ENCODE measurements around the gene FAM81B. TPM values are rescaled to one million over a fixed set of nuclear protein-coding genes. Genes with fewer than 3 reads are reported as not detected.
A peak's percentile ranks its signal among the peaks of the same experiment; 100 is the strongest.
"Not testable (repeated sequence)": the region's sequence is repeated elsewhere in the genome, so short reads cannot be mapped to it uniquely, and the experiment has no call there.

The FAM81B gene, protein sequence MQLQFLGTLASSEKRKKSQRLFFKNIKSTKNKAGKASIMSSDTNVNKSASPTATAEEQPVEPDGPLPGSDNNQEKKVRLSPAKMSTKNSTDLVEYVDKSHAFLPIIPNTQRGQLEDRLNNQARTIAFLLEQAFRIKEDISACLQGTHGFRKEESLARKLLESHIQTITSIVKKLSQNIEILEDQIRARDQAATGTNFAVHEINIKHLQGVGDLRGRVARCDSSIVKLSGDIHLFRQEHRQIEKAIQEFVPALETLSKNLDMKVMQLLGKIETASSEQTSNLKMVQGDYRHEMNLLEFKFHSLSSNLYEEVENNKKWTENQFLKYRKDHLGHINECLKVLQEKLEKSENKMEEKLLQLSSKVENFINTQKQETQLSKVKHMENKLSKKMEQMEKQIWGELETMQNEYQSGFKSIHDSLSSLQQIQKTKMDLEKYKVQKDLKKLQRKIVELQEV
- 0.30 TPM in 1 of 2 replicates, not detected in the other for total RNA-seq (2014; rRNA removed; shearing (Covaris generic))
- polyA plus RNA-seq (2014; cell fraction: nucleus; rRNA removed): not detected in 2 replicates

DNA sequence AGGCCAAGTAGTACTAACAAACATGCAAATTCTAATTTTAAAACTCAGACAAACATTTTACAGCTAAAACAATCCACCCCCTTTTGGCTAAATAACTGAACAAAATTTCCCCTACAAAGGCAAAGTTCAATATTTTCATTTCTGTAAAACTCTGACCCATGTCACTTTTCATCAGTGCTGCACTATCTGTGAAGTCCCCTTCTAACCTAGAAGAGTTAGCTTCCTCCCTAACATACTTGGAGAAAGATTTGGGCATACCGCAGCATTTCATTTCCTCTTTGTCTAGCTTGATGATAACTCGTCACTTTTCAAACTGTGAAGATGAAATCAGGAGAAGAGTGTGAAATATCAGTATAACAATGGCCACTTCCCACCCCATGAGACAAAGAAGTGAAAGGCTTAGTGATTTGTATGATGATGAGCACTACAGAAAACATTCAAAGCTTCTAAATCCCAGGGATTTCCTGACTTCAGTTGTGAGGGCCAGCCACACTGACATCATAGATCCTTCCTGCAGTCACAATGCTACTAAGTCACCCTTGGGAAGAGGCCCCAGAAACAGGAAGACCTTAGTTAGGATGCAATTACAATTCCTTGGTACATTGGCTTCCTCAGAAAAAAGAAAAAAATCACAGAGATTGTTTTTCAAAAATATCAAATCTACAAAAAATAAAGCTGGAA, at the start of gene FAM81B:
Gene FAM81B, plus strand, starts transcription at position 555 of the 681 bp plus-strand sequence. Its CDS starts 24 bp downstream, at position 579.
- no peak for DNase-seq (ENCODE audit: extremely low read depth, low read depth)

DNA sequence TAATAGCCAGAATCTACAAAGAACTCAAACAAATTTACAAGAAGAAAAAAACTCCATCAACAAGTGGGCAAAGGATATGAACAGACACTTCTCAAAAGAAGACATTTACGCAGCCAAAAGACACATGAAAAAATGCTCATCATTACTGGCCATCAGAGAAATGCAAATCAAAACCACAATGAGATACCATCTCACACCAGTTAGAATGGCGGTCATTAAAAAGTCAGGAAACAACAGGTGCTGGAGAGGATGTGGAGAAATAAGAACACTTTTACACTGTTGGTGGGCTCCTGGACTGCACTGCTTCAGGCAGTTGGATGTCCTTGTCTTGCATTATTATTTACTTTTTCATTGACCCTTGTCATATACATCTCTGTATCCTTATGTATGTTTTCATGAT, 49.7 kb upstream of the FAM81B start:
- not testable (repeated sequence) for DNase-seq (ENCODE audit: extremely low read depth, low read depth)

DNA sequence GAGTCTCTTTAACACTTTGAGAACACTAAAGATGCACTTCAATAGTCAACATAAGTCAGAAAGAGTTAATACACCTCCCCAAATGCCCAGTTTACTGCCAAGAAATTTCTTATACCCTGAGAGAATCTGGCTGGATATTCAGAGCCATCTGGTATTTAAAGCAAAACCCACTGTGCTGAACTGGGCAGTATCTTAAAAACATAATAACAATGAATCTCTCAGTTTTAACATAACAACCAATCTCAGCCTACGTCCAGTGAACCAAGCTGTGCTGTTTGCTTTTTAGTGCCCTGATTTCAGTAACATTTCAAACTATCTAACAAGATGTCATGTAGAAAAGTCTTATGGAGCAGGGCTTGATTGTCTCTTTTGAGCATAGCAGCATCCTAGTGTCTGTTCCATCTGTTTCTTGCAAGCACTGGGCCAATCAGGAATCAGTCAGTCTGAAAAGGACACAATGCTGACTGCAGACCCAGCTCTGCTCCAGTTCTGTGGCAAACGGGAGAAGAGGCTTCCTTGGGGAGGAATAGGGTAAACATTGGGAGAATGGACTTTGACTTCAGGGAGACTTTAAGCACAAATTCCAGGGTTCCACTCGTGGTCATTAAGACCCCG, 43.6 kb upstream of the FAM81B start:
- DNase-seq (ENCODE audit: extremely low read depth, low read depth): no peak

DNA sequence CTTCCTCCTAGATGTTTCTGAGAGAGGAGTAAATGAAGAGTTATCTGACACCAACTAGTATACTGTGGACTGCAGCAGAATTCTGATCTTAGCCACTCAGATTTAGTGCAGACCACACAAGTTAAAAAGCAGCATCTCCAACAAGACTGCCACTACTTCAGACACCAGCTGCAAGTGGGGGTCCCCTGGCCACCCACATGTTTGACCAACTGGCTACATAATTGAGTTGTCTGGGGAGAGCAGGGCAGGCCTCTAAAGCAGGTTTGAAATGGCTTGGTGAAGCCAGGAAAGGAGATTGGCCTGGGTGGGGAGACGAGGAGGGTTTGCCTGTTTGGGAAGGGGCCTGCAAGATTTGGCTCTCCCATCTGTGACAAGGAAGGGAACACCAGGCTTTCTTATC, 40.5 kb upstream of the FAM81B start:
- DNase-seq (ENCODE audit: extremely low read depth, low read depth): no peak

DNA sequence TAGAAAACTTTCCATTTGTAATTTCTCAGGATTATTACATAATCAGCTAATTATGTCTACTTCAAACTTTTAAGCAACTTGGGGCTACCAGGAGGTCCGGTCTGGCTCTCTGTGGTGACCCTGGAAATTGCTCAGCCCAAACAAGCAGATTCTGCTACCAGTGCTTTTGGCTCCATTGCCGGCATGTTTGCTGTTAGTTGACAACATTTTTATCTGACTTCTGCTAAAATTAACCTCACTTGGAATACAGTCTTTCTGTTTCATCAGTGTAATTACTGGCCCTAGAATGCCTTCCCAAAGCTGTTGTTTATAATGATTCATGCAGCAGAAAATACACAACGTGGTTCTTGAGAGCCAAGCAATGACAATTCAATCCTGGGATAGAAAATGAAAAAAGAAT, 38.5 kb upstream of the FAM81B start:
- DNase-seq (ENCODE audit: extremely low read depth, low read depth): no peak

DNA sequence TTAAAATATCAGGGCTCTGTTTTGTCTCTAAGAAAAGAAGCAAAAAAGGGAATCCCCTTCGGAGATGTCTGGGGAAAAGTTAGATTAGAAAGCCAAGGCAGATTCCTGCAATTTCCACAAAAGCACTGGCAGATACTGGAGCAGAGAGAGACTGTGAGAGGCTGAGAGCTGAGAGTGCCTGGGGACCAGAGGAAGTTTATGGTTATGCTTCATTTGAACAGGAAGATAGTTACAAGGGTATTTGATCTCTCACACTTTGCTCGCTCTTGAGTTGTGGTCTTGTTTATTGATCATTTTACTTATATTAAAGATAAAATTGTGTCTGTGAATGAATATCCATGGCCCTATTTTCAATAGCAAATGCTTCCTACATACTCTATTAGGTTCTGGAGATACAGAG, 32.8 kb upstream of the FAM81B start:
- DNase-seq (ENCODE audit: extremely low read depth, low read depth): no peak

DNA sequence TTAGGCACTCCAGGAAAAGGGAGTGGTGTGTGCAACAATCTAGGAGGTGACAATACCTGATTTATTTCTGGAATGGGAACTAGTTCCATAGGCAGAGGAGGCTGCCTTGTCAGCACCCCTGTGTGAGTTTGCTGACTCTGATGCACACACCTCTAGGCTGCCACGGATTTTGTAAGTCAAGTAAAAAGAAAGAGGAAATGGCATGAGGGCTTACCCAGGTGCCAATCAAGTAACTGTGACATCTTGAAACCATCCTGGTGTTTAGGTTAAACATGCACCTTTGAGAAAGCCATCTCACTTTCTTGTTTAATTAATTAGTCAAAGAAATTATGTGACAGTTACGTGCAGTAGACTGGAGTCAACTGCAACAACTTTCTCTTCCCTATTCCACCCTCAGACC, 32.3 kb upstream of the FAM81B start:
- DNase-seq (ENCODE audit: extremely low read depth, low read depth): no peak

DNA sequence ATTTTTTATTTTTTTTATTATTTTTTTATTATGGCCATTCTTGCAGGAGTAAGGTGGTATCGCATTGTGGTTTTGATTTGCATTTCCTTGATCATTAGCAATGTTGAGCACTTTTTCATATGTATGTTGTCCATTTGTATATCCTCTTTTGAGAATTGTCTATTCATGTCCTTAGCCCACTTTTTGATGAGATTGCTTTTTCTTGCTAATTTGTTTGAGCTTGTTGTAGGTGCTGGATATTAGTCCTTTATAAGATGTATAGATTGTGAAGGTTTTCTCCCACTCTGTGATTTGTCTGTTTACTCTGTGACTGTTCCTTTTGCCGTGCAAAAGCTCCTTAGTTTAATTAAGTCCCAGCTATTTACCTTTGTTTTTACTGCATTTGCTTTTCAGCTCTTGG, 30.5 kb upstream of the FAM81B start:
- DNase-seq (ENCODE audit: extremely low read depth, low read depth): not testable (repeated sequence)

DNA sequence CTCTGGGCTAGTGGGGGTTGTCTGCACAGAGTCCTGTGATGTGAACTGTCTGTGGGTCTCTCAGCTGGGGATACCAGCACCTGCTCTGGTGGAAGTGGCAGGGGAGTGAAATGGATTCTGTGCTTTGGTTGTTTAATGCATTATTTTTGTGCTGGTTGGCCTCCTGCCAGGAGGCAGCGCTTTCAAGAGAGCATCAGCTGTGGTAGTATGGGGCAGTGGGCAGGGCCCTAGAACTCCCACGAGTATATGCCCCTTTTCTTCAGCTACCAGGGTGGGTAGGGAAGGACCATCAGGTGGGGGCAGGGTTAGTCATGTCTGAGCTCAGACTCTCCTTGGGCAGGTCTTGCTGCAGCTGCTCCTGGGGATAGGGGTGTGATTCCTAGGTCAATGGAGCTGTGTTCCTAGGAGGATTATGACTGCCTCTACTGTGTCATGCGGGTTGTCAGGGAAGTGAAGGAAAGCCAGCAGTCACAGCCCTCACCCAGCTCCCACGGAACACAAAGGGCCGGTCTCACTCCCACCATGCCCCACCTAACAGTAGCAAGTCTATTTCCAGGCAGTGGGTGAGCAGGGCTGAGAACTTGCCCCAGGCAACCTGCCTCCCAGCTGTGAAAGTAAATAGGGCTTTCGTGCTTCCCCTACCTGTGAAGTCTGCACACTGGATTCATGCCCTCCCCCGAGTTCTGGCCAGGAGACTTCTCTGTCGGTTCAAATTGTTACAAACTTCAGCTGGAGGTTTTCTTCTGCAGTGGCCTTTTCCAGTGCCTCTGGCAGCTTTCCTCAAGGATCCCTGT, 25.7 kb upstream of the FAM81B start:
- no peak for DNase-seq (ENCODE audit: extremely low read depth, low read depth)

DNA sequence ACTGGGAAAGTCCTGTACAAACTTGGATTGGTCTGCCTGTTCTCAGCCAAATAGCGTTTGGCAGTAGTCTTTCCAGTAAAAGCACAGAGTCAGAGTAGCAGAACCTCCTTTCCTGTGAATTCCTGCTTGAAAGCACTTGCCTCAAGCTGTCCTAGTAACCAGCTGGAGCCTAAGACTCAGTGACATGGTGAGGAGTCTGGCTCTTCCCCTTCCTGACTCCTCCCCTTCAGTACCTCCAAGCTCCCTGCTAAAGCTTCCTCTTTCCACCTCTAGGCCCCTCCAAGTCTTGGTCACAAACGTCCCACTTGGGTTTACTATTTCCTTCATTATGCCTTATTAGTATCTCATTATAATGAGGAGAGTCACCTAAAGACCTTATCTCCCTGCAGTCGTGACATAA, 21.4 kb upstream of the FAM81B start:
- no peak for DNase-seq (ENCODE audit: extremely low read depth, low read depth)

DNA sequence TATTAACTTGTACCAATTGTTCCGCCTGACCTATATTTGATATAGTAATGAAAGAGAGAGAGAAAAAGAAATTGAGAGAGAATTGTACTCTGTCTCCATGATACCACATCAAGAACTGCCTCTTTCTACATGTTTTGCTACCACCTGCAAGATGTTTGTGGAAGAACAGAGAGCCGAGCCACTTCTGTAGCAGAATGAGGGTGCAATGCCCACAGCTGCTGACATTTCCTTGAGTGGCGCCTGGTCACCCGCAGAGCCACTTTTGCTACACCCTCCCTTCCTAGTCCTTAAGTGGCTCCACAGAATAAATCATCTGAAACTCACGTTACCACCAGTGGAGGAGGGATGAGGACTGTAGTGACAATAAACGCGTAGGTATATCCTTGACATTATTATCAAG, 17.1 kb upstream of the FAM81B start:
- no peak for DNase-seq (ENCODE audit: extremely low read depth, low read depth)

DNA sequence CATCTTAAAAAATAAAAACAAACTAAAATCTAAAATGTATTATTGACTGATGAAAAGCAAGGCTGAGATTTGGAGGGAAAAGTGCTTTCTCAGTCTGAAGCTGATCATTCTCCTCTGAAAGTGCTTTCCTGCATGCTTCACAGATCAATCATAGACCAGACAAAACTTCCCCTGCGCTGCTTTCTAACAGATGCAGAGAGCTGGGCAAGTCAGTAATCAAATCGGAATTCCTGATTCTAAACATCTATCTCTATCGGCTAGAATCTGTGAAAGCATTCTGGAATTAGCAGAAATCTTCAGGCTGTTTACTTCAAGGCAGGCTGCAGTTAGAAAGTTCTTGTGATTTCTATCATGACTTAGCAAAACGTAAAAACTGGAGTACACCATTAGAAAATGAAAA, 15.6 kb upstream of the FAM81B start:
- no peak for DNase-seq (ENCODE audit: extremely low read depth, low read depth)

DNA sequence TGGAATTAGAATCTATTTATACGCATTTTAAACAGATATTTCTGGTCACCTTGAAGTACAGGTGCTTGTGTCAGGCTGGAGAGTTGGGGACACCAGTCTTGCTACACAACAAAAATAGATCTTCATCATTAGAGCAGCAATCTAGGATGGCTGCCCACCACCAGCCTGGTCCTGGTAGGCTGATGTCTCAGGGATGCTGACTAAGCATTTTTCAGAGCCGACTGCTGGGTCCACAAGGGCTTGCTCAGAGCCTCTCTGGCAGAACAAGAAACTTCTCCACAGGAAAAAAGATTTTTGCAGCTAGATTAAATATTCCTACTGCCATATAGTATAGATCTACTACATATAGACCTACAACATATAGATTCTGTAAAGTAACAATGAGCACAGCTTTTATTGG, 12.0 kb upstream of the FAM81B start:
- DNase-seq (ENCODE audit: extremely low read depth, low read depth): no peak

DNA sequence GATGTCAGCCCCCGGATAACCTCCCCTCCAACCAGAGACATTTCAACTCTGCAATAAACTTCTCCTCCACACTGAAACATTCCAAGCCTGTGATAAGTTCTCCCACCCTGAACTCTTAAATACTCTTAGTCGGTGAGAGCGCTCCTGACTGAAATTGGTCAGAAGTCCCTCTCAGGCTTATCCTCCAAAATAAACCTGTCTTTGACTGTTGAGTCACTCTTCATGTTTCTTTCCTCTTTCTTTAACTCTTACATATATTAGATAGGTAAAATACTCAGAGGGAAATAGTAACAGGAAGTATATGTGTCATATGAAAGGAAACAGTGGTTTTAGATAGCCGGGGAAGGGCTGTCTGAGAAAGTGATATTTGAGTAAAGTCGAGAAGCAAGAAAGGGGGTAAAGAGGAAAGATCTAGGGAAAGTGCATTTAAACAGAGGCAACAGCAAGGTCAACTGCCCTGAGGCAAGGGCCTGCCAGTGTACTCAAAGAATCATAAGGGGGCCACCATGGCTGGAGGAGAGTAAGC, 11.0 kb upstream of the FAM81B start:
- DNase-seq (ENCODE audit: extremely low read depth, low read depth): no peak

DNA sequence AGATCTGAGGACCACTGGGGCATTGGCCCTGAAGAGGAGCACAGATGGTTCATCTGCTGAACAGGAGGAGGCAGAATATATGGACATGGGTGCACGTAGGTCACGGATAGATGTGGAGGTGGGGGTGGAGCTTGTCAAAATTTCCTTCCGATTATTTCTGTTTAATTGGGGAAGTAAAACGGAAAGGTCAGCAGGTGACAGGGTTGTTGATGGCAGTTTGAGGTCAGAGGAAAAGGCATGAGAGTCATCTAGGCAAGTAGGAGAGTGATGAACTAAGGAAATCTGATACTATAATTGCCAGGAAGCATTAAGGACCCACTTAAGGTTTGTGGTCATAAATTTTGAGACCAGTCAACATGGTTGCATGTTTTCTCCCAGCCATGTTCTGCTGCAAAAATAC, 8.4 kb upstream of the FAM81B start:
- no peak for DNase-seq (ENCODE audit: extremely low read depth, low read depth)

DNA sequence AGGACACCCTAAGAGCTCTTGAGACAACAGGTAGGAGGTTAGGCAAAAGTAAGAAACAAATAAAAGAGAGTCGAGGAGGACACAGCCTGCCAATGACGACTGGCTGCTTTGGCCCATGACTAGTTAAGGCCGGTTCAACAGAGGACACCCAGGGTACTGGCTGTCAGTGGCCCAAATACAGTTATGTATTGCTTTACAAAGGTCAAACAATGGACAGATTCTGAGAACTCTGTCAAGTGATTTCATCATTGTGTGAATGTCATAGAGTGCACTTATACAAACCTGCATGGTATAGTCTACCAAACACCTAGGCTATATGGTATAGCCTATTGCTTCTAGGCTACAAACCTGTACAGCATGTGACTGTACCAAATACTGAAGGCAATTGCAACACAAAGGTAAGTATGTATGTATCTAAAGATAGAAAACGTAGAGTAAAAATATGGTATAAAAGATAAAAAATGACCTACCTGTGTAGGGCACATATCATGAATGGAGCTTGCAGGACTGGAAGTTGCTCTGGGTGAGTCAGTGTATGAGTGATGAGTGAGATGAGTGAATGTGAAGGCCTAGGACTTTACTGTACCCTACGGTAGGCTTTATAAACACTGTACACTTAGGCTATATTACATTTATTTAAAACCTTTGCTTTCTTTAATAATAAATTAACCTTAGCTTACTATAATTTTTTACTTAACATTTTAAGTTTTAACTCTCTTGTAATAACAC, 6.5 kb upstream of the FAM81B start:
- DNase-seq (ENCODE audit: extremely low read depth, low read depth): no peak

DNA sequence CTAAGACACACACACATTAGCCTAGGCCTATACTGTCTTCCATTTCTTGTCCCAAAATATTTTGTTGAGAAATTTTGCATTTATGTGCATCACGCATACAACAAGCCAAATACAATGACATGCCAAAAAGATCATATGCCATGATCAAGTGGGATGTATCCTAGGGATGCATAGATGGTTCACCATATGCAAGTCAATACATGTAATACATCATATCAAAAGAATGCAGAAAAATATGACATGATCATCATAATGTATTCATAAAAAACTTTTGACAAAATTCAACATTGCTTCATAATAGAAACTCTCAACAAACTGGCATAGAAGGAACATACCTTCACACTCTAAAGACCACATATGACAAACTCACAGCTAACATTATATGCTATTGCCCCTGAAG, 5.8 kb upstream of the FAM81B start:
- DNase-seq (ENCODE audit: extremely low read depth, low read depth): no peak

DNA sequence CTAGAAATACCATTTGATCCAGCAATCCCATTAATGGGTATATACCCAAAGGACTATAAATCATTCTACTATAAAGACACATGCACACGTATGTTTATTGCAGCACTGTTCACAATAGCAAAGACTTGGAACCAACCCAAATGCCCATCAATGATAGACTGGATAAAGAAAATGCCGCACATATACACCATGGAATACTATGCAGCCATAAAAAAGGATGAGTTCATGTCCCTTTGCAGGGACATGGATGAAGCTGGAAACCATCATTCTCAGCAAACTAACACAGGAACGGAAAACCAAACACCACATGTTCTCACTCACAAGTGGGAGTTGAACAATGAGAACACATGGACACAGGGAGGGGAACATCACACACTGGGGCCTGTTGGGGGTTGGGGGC, 799 bp downstream of the FAM81B start:
- not testable (repeated sequence) for DNase-seq (ENCODE audit: extremely low read depth, low read depth)

DNA sequence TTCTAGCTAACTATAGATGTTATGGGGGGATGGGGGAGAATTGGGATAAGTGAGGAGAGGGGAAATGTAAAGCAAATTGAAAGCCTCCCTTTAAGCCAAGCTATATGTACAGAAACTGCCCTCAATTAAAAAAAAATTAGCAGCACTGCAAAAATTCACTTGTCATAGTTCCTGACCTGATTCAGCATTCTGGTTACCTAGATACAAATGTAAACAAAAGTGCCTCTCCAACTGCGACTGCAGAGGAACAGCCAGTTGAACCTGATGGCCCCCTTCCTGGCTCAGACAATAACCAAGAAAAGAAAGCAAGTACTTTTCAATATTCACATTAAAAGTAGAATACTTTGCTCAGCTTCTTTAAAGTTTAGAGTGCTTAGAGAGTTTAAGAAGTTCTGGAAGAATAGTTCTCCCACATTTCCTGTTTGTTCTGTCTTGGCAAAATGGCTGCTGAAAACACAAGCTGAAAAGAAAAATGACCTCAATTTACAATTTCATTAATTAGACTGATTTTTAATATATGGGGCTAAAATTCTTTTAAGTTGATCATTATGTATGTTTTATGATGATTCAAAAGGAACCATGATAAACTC, 1.5 kb downstream of the FAM81B start:
- DNase-seq (ENCODE audit: extremely low read depth, low read depth): peak; percentile 8
